NB4 (cell line): ENCODE measurements around the gene AKR7A3.

Experiments used
- DNase-seq: peaks from one replicate; pipeline ENCODE4 v3.0.0; 2010; ENCODE audit warnings: low read depth
- H3K4me3 ChIP-seq: one replicate; pipeline ENCODE4 v1.5.1; 2011; ENCODE audit warnings: mild to moderate bottlenecking, low read depth, low read length, moderate library complexity
- CTCF ChIP-seq: IDR thresholded peaks from one replicate; pipeline ENCODE4 v1.5.1; 2012; ENCODE audit warnings: low read depth, low read length
- MYC ChIP-seq: IDR thresholded peaks from 2 replicates; pipeline ENCODE4 v1.6.1; 2011; ENCODE audit warnings: low read depth, low read length
- POLR2A ChIP-seq: IDR thresholded peaks from 2 replicates; pipeline ENCODE4 v1.6.1; 2011; ENCODE audit warnings: mild to moderate bottlenecking; ENCODE audit not compliant: insufficient read length; ENCODE audit errors: extremely low read depth
- TF ChIP-seq, protein P1 (sequence below): IDR thresholded peaks from 2 replicates; pipeline ENCODE4 v1.6.1; 2011; ENCODE audit warnings: low read depth, low read length

Gene AKR7A3

GRCh38 chr1:19310720-19311502 lies 22.3 kb upstream of the AKR7A3 start:
- no peak for TF ChIP-seq CTCF
- TF ChIP-seq, protein P1, sequence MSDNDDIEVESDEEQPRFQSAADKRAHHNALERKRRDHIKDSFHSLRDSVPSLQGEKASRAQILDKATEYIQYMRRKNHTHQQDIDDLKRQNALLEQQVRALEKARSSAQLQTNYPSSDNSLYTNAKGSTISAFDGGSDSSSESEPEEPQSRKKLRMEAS: no peak
- no peak for TF ChIP-seq POLR2A
- H3K4me3 ChIP-seq: peak overlapping the region; percentile 71
- no peak for DNase-seq

DNA sequence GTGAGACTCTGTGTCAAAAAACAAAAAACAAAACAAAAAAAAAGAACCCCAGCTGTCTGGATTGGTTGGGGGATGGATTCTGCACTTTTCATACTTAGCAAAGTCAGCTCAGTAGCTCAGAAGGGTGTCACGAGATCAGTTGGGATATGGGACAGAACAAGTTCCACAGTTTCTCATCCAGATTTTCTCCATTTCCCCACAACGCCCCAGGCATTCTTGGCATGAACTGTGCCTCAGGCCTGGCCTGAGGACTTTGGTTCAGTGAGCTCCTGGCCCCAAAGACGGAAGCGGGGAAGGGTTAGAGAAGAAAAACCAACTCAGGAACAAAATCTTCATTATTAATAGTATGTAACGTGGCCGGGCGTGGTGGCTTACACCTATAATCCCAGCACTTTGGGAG lies 21.5 kb upstream of the AKR7A3 start:
- DNase-seq: no peak
- H3K4me3 ChIP-seq: no peak overlapping the region
- TF ChIP-seq CTCF (no peak), MYC (no peak), POLR2A (no peak)
- TF ChIP-seq, protein P1: no peak

GRCh38 chr1:19309123-19309813 lies 20.7 kb upstream of the AKR7A3 start:
- no peak for DNase-seq
- H3K4me3 ChIP-seq: no peak overlapping the region
- TF ChIP-seq MYC (no peak), POLR2A (no peak), CTCF (no peak)
- TF ChIP-seq, protein P1: no peak

DNA sequence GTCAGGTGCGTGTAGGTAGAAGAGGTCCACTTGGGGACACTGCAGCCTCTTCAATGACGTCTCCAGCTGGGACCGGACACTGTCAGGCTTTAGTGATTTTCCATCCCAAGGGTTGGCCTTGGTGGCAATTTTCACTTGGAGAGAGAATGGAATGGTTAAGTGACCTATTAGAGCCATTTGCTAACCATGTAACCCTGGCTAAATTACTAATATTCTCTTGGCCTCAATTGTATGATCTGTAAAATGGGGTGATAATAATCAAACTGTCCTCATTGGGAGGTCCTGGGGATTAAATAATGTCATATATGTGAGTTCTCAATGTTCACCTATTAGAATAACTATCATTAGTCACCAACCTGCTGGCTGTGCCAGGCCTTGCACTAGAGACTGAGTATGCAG lies 19.9 kb upstream of the AKR7A3 start:
- TF ChIP-seq MYC (no peak), POLR2A (no peak), CTCF (no peak)
- TF ChIP-seq, protein P1: no peak
- DNase-seq: no peak

DNA sequence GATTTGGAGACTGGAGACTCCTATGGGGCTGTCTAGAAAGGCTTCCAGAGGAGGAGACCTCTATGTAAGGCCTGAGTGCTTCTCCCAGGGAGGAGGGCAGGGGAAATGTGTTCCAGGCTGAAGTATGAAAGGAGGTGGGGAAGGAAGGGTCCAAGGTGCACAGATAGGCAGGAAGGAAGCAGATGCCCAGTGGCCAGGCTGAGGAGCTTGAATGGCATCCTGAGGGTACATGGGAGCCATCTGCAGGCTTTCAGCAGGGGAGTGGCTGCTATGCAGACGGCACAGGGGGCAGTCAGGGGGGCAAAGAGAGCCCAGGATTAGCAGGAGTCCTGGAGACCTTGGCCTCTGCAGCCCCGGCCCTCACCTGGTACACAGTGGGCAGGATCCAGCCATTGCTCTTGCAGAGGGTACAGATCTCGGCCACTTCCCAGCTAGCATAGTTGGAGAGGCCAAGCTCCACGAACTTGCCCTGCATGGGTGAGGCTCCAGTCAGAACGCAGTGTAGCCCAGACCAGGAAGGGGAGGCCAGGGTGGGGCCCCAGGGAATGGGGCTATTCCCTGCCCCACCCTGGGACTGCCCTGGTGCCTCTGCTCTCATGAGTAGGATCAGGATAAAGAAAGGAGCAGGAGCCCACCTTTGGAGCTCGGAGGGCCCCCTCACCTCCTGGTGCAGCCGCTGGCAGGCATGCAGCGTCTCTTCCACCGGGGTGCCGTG lies 19.4 kb upstream of the AKR7A3 start:
- H3K4me3 ChIP-seq: no peak overlapping the region
- TF ChIP-seq CTCF (no peak), MYC (no peak)
- TF ChIP-seq, protein P1: no peak

More for the DNA sequence above, 19.9 kb upstream of the AKR7A3 start:
- H3K4me3 ChIP-seq: no peak overlapping the region

More for the DNA sequence above, 19.4 kb upstream of the AKR7A3 start:
- DNase-seq: no peak
